Testis (tissue), 2 donors: Measurements from ENCODE around the gene RPS25.

Experiments used
- POLR2A ChIP-seq: fragments of 450-650 bp; IDR thresholded peaks from one replicate; pipeline ENCODE4 v1.6.1; 2017; ENCODE audit warnings: antibody characterized with exemption, mild to moderate bottlenecking, moderate library complexity
- TF ChIP-seq, protein P1 (sequence below), 3 experiments: fragments of 450-650 bp in 2 of 3; fragments of 200-600 bp in 1 of 3; sonication (generic) in 1 of 3; IDR thresholded peaks; one replicate each; pipeline ENCODE4 v1.5.1; 2016 to 2019; ENCODE audit warnings: antibody characterized with exemption in 3 of 3, mild to moderate bottlenecking in 2 of 3, moderate library complexity in 1 of 3

DNA sequence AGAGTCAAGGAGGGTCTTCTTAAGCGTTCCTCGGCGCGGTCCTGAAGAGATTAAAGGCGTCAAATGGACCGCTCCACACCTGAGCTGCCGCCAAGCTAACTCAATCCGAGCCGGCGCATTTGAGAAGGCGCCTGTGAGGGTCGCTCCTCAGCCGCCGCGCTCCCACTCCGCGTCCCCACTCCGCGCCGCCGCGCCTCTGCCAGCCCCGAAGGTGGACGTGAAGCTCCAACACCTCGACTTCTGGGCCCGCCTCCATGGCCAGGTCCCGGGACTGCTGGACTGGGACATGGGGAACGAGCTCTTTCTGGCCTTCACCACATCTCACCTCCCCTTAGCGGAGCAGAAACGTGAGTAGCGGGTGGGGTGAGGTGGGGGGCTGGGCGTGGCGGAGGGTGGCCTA is 46.5 kb downstream of the RPS25 start, which contains the start of gene FOXR1:
- TF ChIP-seq POLR2A: no peak
- TF ChIP-seq, protein P1, sequence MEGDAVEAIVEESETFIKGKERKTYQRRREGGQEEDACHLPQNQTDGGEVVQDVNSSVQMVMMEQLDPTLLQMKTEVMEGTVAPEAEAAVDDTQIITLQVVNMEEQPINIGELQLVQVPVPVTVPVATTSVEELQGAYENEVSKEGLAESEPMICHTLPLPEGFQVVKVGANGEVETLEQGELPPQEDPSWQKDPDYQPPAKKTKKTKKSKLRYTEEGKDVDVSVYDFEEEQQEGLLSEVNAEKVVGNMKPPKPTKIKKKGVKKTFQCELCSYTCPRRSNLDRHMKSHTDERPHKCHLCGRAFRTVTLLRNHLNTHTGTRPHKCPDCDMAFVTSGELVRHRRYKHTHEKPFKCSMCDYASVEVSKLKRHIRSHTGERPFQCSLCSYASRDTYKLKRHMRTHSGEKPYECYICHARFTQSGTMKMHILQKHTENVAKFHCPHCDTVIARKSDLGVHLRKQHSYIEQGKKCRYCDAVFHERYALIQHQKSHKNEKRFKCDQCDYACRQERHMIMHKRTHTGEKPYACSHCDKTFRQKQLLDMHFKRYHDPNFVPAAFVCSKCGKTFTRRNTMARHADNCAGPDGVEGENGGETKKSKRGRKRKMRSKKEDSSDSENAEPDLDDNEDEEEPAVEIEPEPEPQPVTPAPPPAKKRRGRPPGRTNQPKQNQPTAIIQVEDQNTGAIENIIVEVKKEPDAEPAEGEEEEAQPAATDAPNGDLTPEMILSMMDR (IDR thresholded peaks at IDR 0.05): no peak
